SK-N-SH (cell line): ENCODE measurements around the gene GDPD3. TPM values are rescaled to one million over a fixed set of nuclear protein-coding genes. Genes with fewer than 3 reads are reported as not detected.

Experiments used
- CTCF ChIA-PET: fragments of 300-600, 350-600 bp; formaldehyde crosslinking; extraction: SDS; loops from one replicate; lab custom pipeline; 2021; lab: Yijun Ruan, JAX
- POLR2A ChIA-PET: fragments of 350-600 bp; sonication (Branson Sonifier 250); formaldehyde crosslinking; extraction: SDS; loops from one replicate; lab custom pipeline; 2020; ENCODE audit warnings: antibody characterized with exemption, inconsistent platforms; lab: Yijun Ruan, JAX
- DNase-seq: peaks from one replicate; pipeline ENCODE4 v3.0.0; 2012
- H2AFZ ChIP-seq: fragments of 200-600 bp; sonication (generic); 2 replicates; pipeline ENCODE4 v1.8.1; 2016; ENCODE audit warnings: antibody characterized with exemption, mild to moderate bottlenecking, low read depth
- H3F3A ChIP-seq: fragments of 200-600 bp; sonication (generic); replicated peaks from 2 replicates; pipeline ENCODE3; 2016; ENCODE audit warnings: antibody characterized with exemption, mild to moderate bottlenecking; ENCODE audit not compliant: insufficient read depth
- H3K27ac ChIP-seq, 2 experiments: fragments of 200-500 bp in 1 of 2; fragments of 200-600 bp in 1 of 2; sonication (Bioruptor generic) in 1 of 2; sonication (generic), shearing (Covaris generic) in 1 of 2; 2 replicates each; pipeline versions ENCODE4 v1.5.1 to v1.6.1; 2014 to 2016; ENCODE audit warnings: low read depth in 2 of 2, inconsistent platforms in 1 of 2, low read length in 1 of 2, mild to moderate bottlenecking in 1 of 2, mixed read lengths in 1 of 2
- H3K27me3 ChIP-seq: fragments of 200-600 bp; sonication (generic), shearing (Covaris generic); 2 replicates; pipeline ENCODE4 v1.6.1; 2016; ENCODE audit warnings: mixed run types; ENCODE audit not compliant: insufficient read depth
- H3K36me3 ChIP-seq, 2 experiments: fragments of 200-500 bp in 1 of 2; fragments of 200-600 bp in 1 of 2; sonication (Bioruptor generic) in 1 of 2; sonication (generic) in 1 of 2; replicated peaks in 1 of 2; 2 replicates each; pipeline versions ENCODE3 to v1.5.1; 2014 to 2016; ENCODE audit warnings: low read length in 1 of 2, mild to moderate bottlenecking in 1 of 2; ENCODE audit not compliant: insufficient read depth in 2 of 2, control insufficient read depth in 1 of 2
- H3K4me1 ChIP-seq, 2 experiments: fragments of 200-500 bp in 1 of 2; fragments of 200-600 bp in 1 of 2; sonication (Bioruptor generic) in 1 of 2; sonication (generic), shearing (Covaris generic) in 1 of 2; 2 replicates each; pipeline versions ENCODE4 v1.5.1 to v1.6.1; 2014 to 2016; ENCODE audit warnings: low read depth in 1 of 2, low read length in 1 of 2, mixed run types in 1 of 2; ENCODE audit not compliant: insufficient read depth in 2 of 2, control insufficient read depth in 1 of 2
- H3K4me2 ChIP-seq: fragments of 200-600 bp; sonication (generic), shearing (Covaris generic); 2 replicates; pipeline ENCODE4 v1.6.1; 2017; ENCODE audit warnings: mixed run types
- H3K4me3 ChIP-seq, 2 experiments: fragments of 200-500 bp in 1 of 2; fragments of 200-600 bp in 1 of 2; sonication (Bioruptor generic) in 1 of 2; sonication (generic), shearing (Covaris generic) in 1 of 2; 2 replicates each; pipeline versions ENCODE4 v1.5.1 to v1.8.1; 2014 to 2016; ENCODE audit warnings: low read depth in 2 of 2, inconsistent platforms in 1 of 2, low read length in 1 of 2, mild to moderate bottlenecking in 1 of 2, mixed read lengths in 1 of 2, moderate library complexity in 1 of 2
- H3K79me2 ChIP-seq: fragments of 200-600 bp; sonication (generic); 2 replicates; pipeline ENCODE4 v1.8.1; 2017; ENCODE audit warnings: mild to moderate bottlenecking; ENCODE audit not compliant: insufficient read depth
- H3K9ac ChIP-seq: fragments of 200-600 bp; sonication (generic); 2 replicates; pipeline ENCODE4 v1.6.1; 2017; ENCODE audit warnings: mixed run types
- H3K9me2 ChIP-seq: fragments of 200-600 bp; sonication (generic); 2 replicates; pipeline ENCODE4 v1.6.1; 2017; ENCODE audit warnings: mixed run types
- H3K9me3 ChIP-seq: fragments of 200-600 bp; sonication (generic); 2 replicates; pipeline ENCODE4 v1.6.1; 2017; ENCODE audit warnings: mixed run types, mild to moderate bottlenecking, moderate library complexity
- H4K20me1 ChIP-seq: fragments of 200-600 bp; sonication (generic); 2 replicates; pipeline ENCODE4 v1.6.1; 2017; ENCODE audit warnings: mild to moderate bottlenecking, mixed run types; ENCODE audit not compliant: insufficient read depth
- ELF1 ChIP-seq: IDR thresholded peaks from 2 replicates; pipeline ENCODE4 v1.4.0; 2012
- EP300 ChIP-seq, 2 experiments: IDR thresholded peaks; 2 replicates each; pipeline versions ENCODE4 v1.4.0 to v1.6.1; 2012; ENCODE audit warnings: borderline replicate concordance in 1 of 2, low read depth in 1 of 2, low read length in 1 of 2
- JUND ChIP-seq: IDR thresholded peaks from 2 replicates; pipeline ENCODE4 v1.4.0; 2012
- MXI1 ChIP-seq: IDR thresholded peaks from 2 replicates; pipeline ENCODE4 v1.6.1; 2012; ENCODE audit warnings: mild to moderate bottlenecking, low read depth, low read length, improper control_type of control experiment
- POLR2AphosphoS5 ChIP-seq: IDR thresholded peaks from 2 replicates; pipeline ENCODE4 v1.6.1; 2012; ENCODE audit warnings: low read depth, low read length
- REST ChIP-seq: IDR thresholded peaks from 2 replicates; pipeline ENCODE4 v1.6.1; 2012; ENCODE audit warnings: mild to moderate bottlenecking, low read depth, low read length, moderate library complexity
- WGBS: methylation state at CpG from one replicate; pipeline ENCODE4 v1.1.6; 2017; ENCODE audit warnings: low lambda C conversion rate; 5-methylcytosine and 5-hydroxymethylcytosine counted together
- polyA plus RNA-seq, 3 experiments: library from polyadenylated mRNA; depleted of rRNA; stranded (reverse); fragments of >200 nt; gene quantifications; 2 replicates each; pipeline ENCODE4 v1.2.3, GENCODE V29; 2012

Gene GDPD3
- polyA plus RNA-seq, 1 of the 3 experiments (the other 2 are of a cell fraction), result 2.3 TPM

- Histone ChIP-seq H3K9me3 (no peaks in the 10 kb centered on the region), H3K4me2 (no peak overlapping the region), H3K27ac (no peak overlapping the region), H3K27me3 (no peaks in the 10 kb centered on the region), H3K9ac (no peak overlapping the region), H3K4me1 (peaks cover 9 to 11% of the 10 kb centered on the region in 2 experiments; a peak in 3 of 4 replicates), H3K9me2 (no peaks in the 10 kb centered on the region), H3K36me3 (no peaks in the 10 kb centered on the region), H3F3A (peaks cover 14% of the 10 kb centered on the region), H3K79me2 (no peaks in the 10 kb centered on the region), H3K4me3 (no peak overlapping the region), H2AFZ (no peak overlapping the region), H4K20me1 (no peaks in the 10 kb centered on the region)
- ChIA-PET CTCF (interaction anchor here (1.0 to 2.8 kb wide), 3 partner anchors 9 to 33 kb away, joined by 4 to 11 read pairs (median 9); partner anchors contain the start of gene TBX6), POLR2A (no interaction called here)
- TF ChIP-seq REST (no peak), POLR2AphosphoS5 (no peak), JUND (no peak)
- no peak for DNase-seq
- WGBS, result 91% methylated on average over 4 of the region's 4 CpGs
Measured at GRCh38 chr16:30124985-30125379, 11.6 kb upstream of the GDPD3 start.

- CTCF ChIA-PET, result interaction anchor here (0.8 to 2.3 kb wide), 2 partner anchors 10 to 91 kb away, joined by 3 to 11 read pairs; partner anchors contain the start of gene GDPD3
- no peaks in the 10 kb centered on the region for H4K20me1 ChIP-seq
- H3K27me3 ChIP-seq, result no peaks in the 10 kb centered on the region
- H2AFZ ChIP-seq, result peak overlapping the region; percentile 85; the same call in 1 of the 2 replicates
- no peaks in the 10 kb centered on the region for H3K9me2 ChIP-seq
- H3K36me3 ChIP-seq, result peaks cover 0 to 3% of the 10 kb centered on the region in 2 experiments
- POLR2A ChIA-PET, result no interaction called here
- 5% methylated on average over 29 of the region's 42 CpGs for WGBS
- peaks cover 9 to 11% of the 10 kb centered on the region in 2 experiments; a peak in 3 of 4 replicates for H3K4me1 ChIP-seq
- peak overlapping the region in 1 of 2 experiments; percentile 54; a peak in 1 of 4 replicates for H3K27ac ChIP-seq
- H3K9me3 ChIP-seq, result no peaks in the 10 kb centered on the region
- H3K4me2 ChIP-seq, result peak overlapping the region; percentile 97
- TF ChIP-seq EP300 (IDR thresholded peaks at IDR 0.05; ENCODE audit: borderline replicate concordance in 1 of 2, low read depth in 1 of 2, low read length in 1 of 2), result no peak
- peak; percentile 7; the same call in 1 of the 2 replicates for TF ChIP-seq MXI1
- no peak for TF ChIP-seq ELF1
- no peaks in the 10 kb centered on the region for H3K79me2 ChIP-seq
- peak overlapping the region; percentile 68 for H3K9ac ChIP-seq
- no peak for DNase-seq
- peak overlapping the region; percentile 65 to 70 for H3K4me3 ChIP-seq
- peaks cover 14% of the 10 kb centered on the region for H3F3A ChIP-seq
Measured at GRCh38 chr16:30122604-30123160, 9.3 kb upstream of the GDPD3 start.
